Natural killer cell (primary cell): ENCODE measurements around the gene QRICH1. TPM values are rescaled to one million over a fixed set of nuclear protein-coding genes. Genes with fewer than 3 reads are reported as not detected.

ENCODE experiments used
- total RNA-seq, 4 donors: library from RNA; stranded (reverse); fragments of 120-200 nt in 1 of 4; gene quantifications; one replicate each; pipeline versions ENCODE4 v1.2.3 to v1.2.4, GENCODE V29; 2013 to 2022

The QRICH1 gene
- total RNA-seq, 3 donors from 2014 or later (not counting 1 experiment from before 2014, with no cell fraction given), result 220 to 230 (median 227) TPM

Other genes starting within 250 kb of the QRICH1 start
- 10 to 100 TPM; 40.5 to 43.5 (median 42.7) TPM for gene PRKAR2A, start 246.2 kb downstream of the QRICH1 start, total RNA-seq
- gene SLC25A20, start 195.2 kb downstream of the QRICH1 start, total RNA-seq, result 10 to 100 TPM; 29.5 to 64.0 (median 48.3) TPM
- 100 to 1,000 TPM; 239 to 291 (median 243) TPM for gene ARIH2, start 175.2 kb downstream of the QRICH1 start, total RNA-seq
- 10 to 100 TPM; 28.8 to 31.3 (median 30.6) TPM for gene P4HTM, start 103.8 kb downstream of the QRICH1 start, total RNA-seq
- 100 to 1,000 TPM; 113 to 167 (median 129) TPM for gene WDR6, start 86.7 kb downstream of the QRICH1 start, total RNA-seq
- gene DALRD3, start 75.5 kb downstream of the QRICH1 start, total RNA-seq, result 10 to 100 TPM; 16.8 to 20.1 (median 18.0) TPM
- 10 to 100 TPM; 51.0 to 72.9 (median 66.1) TPM for gene NDUFAF3, start 72.0 kb downstream of the QRICH1 start, total RNA-seq
- 10 to 100 TPM; 45.6 to 85.7 (median 50.0) TPM for gene IMPDH2, start 64.7 kb downstream of the QRICH1 start, total RNA-seq
- 100 to 1,000 TPM; 250 to 280 (median 258) TPM for gene QARS1, start 10.7 kb upstream of the QRICH1 start, total RNA-seq
- gene USP19, start 26.8 kb upstream of the QRICH1 start, total RNA-seq, result 10 to 100 TPM; 68.6 to 71.5 (median 68.6) TPM
- 1 to 10 TPM in 2 of 3 donors, under 1 TPM in 1; 0.75 to 1.7 (median 1.2) TPM for gene LAMB2, start 39.0 kb upstream of the QRICH1 start, total RNA-seq
- gene CCDC71, start 72.3 kb upstream of the QRICH1 start, total RNA-seq, result 10 to 100 TPM; 13.8 to 20.6 (median 15.6) TPM
- 1 to 10 TPM; 2.4 to 7.0 (median 3.5) TPM for gene KLHDC8B, start 77.5 kb upstream of the QRICH1 start, total RNA-seq
- gene C3orf62, start 183.2 kb upstream of the QRICH1 start, total RNA-seq, result 10 to 100 TPM in 2 of 3 donors, 1 to 10 TPM in 1; 8.8 to 12.7 (median 10.8) TPM
- 100 to 1,000 TPM; 110 to 138 (median 135) TPM for gene USP4, start 246.0 kb upstream of the QRICH1 start, total RNA-seq